Gastrocnemius medialis (tissue), 4 donors: ENCODE results near the gene PPP1R7.

ENCODE experiments used
- CTCF ChIP-seq, 5 experiments: fragments of 450-650 bp in 3 of 5; fragments of 200-600 bp in 2 of 5; sonication (generic) in 2 of 5; IDR thresholded peaks in 4 of 5; conservative IDR thresholded peaks in 1 of 5; 1 replicate in 4 of 5; 2 replicates in 1 of 5; pipeline ENCODE4 v1.5.1; 2016 to 2019; ENCODE audit warnings: antibody characterized with exemption in 5 of 5, mild to moderate bottlenecking in 3 of 5, moderate library complexity in 3 of 5
- POLR2A ChIP-seq, 2 donors: fragments of 450-650 bp; IDR thresholded peaks; one replicate each; pipeline ENCODE4 v1.6.1; 2017; ENCODE audit warnings: antibody characterized with exemption in 2 of 2, mild to moderate bottlenecking in 2 of 2, moderate library complexity in 2 of 2

- TF ChIP-seq POLR2A (IDR thresholded peaks at IDR 0.05) = no peak
- no peak for TF ChIP-seq CTCF (IDR thresholded peaks at IDR 0.05 in 4 of 5, conservative IDR thresholded peaks at IDR 0.05 in 1 of 5)
Observed at GRCh38 chr2:241136191-241136590, 14.1 kb upstream of the PPP1R7 start.
